SK-N-SH (cell line): ENCODE results near the gene DVL1.

Source experiments
- MXI1 ChIP-seq: IDR thresholded peaks from 2 replicates; pipeline ENCODE4 v1.6.1; 2012; ENCODE audit warnings: mild to moderate bottlenecking, low read depth, low read length, improper control_type of control experiment
- TAF1 ChIP-seq: IDR thresholded peaks from 2 replicates; pipeline ENCODE4 v1.6.1; 2012; ENCODE audit warnings: low read depth, mild to moderate bottlenecking, low read length, moderate library complexity, borderline replicate concordance
- TF ChIP-seq, protein P1 (sequence below): IDR thresholded peaks from 2 replicates; pipeline ENCODE4 v1.4.0; 2012; ENCODE audit warnings: low read depth
- TF ChIP-seq, protein P2 (sequence below): fragments of 200-600 bp; sonication (generic); IDR thresholded peaks from 2 replicates; pipeline ENCODE4 v1.6.1; 2017; ENCODE audit warnings: antibody characterized with exemption, mild to moderate bottlenecking, moderate library complexity

DNA sequence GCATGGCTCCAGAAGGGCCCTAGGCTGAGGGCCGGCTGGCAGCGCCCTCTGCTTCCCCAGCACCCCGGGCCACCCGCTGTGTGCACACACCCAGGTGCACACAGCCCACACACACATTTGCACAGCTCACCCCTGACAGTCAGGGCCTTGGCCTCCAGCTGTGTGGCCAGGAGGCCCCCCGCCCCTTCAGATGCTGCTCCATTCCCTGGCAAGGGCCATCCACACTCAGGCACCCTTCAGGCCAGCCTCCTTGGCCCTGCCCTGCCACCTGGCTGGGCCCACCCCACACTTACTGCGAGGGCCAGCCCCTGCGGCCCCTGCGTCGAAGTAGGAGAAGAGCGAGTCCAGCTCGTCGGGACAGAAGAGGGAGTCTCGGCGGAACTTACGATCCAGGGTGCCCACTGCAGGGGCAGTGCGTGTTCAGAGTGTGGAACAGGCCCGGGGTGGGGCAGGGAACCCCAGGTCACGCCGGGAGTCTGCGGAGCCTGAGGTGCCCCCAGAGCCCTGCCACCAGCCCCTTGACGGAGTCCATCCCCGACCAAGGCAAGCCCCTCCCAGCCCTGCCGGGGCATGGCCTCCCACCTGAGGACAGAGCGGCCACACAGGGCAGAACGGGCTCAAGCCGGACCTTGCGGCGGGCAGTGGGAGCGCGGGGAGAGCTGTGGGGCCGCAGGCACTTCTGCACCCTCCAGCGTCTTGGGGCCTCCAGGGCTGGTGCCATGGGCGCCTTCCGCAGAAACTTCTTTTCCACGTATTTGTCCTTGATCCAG is 53.9 kb downstream of the DVL1 start:
- TF ChIP-seq TAF1 (no peak), MXI1 (no peak)
- TF ChIP-seq, protein P1, sequence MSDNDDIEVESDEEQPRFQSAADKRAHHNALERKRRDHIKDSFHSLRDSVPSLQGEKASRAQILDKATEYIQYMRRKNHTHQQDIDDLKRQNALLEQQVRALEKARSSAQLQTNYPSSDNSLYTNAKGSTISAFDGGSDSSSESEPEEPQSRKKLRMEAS = no peak
- TF ChIP-seq, protein P2, sequence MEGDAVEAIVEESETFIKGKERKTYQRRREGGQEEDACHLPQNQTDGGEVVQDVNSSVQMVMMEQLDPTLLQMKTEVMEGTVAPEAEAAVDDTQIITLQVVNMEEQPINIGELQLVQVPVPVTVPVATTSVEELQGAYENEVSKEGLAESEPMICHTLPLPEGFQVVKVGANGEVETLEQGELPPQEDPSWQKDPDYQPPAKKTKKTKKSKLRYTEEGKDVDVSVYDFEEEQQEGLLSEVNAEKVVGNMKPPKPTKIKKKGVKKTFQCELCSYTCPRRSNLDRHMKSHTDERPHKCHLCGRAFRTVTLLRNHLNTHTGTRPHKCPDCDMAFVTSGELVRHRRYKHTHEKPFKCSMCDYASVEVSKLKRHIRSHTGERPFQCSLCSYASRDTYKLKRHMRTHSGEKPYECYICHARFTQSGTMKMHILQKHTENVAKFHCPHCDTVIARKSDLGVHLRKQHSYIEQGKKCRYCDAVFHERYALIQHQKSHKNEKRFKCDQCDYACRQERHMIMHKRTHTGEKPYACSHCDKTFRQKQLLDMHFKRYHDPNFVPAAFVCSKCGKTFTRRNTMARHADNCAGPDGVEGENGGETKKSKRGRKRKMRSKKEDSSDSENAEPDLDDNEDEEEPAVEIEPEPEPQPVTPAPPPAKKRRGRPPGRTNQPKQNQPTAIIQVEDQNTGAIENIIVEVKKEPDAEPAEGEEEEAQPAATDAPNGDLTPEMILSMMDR = no peak
